ENCODE results near the gene LMX1B. TPM values are rescaled to one million over a fixed set of nuclear protein-coding genes. Genes with fewer than 3 reads are reported as not detected.

LMX1B gene
- total and polyA plus RNA-seq, 2 donors (not counting 3 experiments of a cell fraction or from before 2014, with no cell fraction given), result not detected

DNA sequence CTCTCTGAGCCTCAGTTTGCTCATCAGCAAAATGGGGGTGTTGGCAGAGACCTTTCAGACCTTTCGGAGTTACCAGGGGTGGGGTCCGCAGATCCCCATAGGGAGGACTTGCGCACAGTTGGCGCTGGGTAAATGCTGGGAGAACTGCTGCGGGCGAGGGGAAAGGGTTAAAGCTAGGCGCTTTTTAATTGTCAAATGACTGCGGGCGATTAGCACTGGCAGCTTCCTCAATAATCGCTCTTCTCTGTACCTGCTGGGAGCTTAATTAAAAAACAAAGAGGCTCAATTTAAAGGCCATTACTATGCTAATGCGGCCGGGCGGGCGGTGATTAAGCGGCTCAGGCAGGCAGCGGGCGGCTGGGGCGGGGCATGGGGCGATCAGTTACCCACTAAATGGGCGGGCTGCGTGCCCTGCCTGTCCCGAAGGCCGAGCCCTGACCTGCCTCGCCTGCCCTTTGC lies 63.0 kb downstream of the LMX1B start:
- dilution Hi-C loops (cut with MboI; ENCODE audit: extremely low pct_ligation_motif_present, low sequenced_read_pairs), result no loop called here
- Histone ChIP-seq H3K27me3 (ENCODE audit: control insufficient read depth in 2 of 2, insufficient read depth in 2 of 2, low read length in 2 of 2) (peaks cover 60 to 61% of the 10 kb centered on the region in 2 experiments), H3K9me1 (replicated peaks; ENCODE audit: control insufficient read depth, extremely low read depth, insufficient read depth, low read length) (no peaks in the 10 kb centered on the region), H3K4me1 (ENCODE audit: control insufficient read depth, extremely low read depth, insufficient read depth, low read length) (no peaks in the 10 kb centered on the region), H3K4me2 (ENCODE audit: insufficient read depth, low read length) (no peak overlapping the region), H3K27ac (ENCODE audit: insufficient read depth, low read depth, low read length) (no peak overlapping the region), H2AFZ (ENCODE audit: low read depth, low read length) (no peak overlapping the region), H3K9me3 (replicated peaks; ENCODE audit: control insufficient read depth, insufficient read depth, low read length) (no peaks in the 10 kb centered on the region), H4K20me1 (replicated peaks; ENCODE audit: control insufficient read depth, extremely low read depth, insufficient read depth, low read length) (no peaks in the 10 kb centered on the region), H3K9ac (replicated peaks; ENCODE audit: extremely low read depth, insufficient read depth, low read length) (no peak overlapping the region), H3K4me3 (replicated peaks in 1 of 3; ENCODE audit: insufficient read depth in 1 of 3, low read depth in 1 of 3, low read length in 3 of 3) (no peak overlapping the region), H3K79me2 (ENCODE audit: control insufficient read depth, insufficient read depth, low read length) (no peaks in the 10 kb centered on the region), H3K36me3 (ENCODE audit: control insufficient read depth in 2 of 2, extremely low read depth in 1 of 2, insufficient read depth in 2 of 2, low read length in 2 of 2) (no peaks in the 10 kb centered on the region)
- intact Hi-C loops (cut with micrococcal nuclease), result no loop called here
- POLR2A ChIA-PET, result no interaction called here
- BruUV-seq (replicated peaks), result no TSS peak
- no peak for DNase-seq (ENCODE audit: low read depth, low spot score)
- no peak for FAIRE-seq
- TF ChIP-seq POLR2AphosphoS5 (IDR thresholded peaks at IDR 0.05; ENCODE audit: insufficient read depth, low read depth, low read length) (no peak), EZH2 (IDR thresholded peaks at IDR 0.05; ENCODE audit: borderline replicate concordance, low read depth, low read length, severe bottlenecking) (peak; percentile 92)
- CTCF ChIA-PET, result interaction anchor here (0.8 to 6.0 kb wide), 2 partner anchors 9 to 13 kb away, joined by 3 to 68 read pairs; no protein-coding TSS in a partner anchor

DNA sequence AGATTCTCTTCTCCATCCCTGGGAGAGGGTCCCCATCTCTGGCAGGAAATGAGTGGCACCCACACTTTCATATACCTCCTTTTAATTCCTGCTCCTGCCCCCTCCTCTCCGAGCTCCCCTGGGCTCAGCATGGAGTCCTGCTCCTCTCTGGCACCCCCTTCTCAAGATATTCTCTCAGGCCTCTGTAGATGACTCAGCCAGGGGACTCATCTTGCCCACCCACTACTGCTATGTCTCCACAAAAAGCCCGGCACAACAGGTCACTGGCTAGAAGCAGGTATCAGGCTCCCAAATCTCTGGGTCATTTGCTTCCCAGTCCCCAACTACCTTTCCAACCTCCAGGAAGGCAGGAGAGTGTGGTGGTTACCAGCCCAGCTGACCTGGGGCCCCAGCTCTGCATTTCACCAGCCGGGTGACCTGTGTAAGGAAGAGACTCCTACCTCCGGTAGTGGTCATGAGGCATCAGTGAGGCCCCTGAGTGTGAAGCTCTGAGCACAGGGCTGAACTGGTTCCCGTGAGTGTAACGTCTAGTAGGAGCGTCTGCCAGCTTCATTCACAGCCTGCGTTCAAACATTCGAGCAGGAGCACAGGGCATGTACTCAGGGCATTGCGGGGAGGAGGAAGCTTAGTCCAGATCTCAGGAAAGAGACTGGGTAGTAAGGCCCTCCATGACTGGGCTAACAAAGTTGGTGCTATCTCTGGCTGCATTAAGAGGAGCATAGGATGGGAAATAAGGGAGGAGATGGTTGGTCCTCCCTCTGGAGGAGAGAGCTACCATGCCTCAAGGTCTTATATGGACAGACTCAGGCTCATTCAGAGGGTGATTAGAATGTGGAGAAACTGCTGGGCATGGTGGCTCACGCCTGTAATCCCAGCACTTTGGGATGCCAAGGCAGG lies 63.7 kb downstream of the LMX1B start:
- FAIRE-seq (no peak), DNase-seq (ENCODE audit: low read depth, low spot score) (no peak)
- no peak overlapping the region for H3K27ac ChIP-seq (ENCODE audit: insufficient read depth, low read depth, low read length)
- no peak overlapping the region for H3K4me2 ChIP-seq (ENCODE audit: insufficient read depth, low read length)
- intact Hi-C loops (cut with micrococcal nuclease), result no loop called here
- POLR2A ChIA-PET, result no interaction called here
- H3K9me3 ChIP-seq (replicated peaks; ENCODE audit: control insufficient read depth, insufficient read depth, low read length), result no peaks in the 10 kb centered on the region
- TF ChIP-seq MAX (IDR thresholded peaks at IDR 0.05; ENCODE audit: insufficient read depth, insufficient read length) (no peak), POLR2AphosphoS5 (IDR thresholded peaks at IDR 0.05; ENCODE audit: insufficient read depth, low read depth, low read length) (no peak), JUN (IDR thresholded peaks at IDR 0.05; ENCODE audit: borderline replicate concordance, insufficient read depth, insufficient read length, low read depth) (no peak), POLR2A (IDR thresholded peaks at IDR 0.05; ENCODE audit: low read depth, low read length) (no peak), MYC (IDR thresholded peaks at IDR 0.05; ENCODE audit: low read depth, low read length) (no peak), FOS (IDR thresholded peaks at IDR 0.05; ENCODE audit: borderline replicate concordance, insufficient read depth, low read length) (no peak), EZH2 (IDR thresholded peaks at IDR 0.05; ENCODE audit: borderline replicate concordance, low read depth, low read length, severe bottlenecking) (no peak), GATA2 (IDR thresholded peaks at IDR 0.05; ENCODE audit: insufficient read depth, insufficient read length, low read depth, low read length) (no peak)
- TF ChIP-seq, protein P1, sequence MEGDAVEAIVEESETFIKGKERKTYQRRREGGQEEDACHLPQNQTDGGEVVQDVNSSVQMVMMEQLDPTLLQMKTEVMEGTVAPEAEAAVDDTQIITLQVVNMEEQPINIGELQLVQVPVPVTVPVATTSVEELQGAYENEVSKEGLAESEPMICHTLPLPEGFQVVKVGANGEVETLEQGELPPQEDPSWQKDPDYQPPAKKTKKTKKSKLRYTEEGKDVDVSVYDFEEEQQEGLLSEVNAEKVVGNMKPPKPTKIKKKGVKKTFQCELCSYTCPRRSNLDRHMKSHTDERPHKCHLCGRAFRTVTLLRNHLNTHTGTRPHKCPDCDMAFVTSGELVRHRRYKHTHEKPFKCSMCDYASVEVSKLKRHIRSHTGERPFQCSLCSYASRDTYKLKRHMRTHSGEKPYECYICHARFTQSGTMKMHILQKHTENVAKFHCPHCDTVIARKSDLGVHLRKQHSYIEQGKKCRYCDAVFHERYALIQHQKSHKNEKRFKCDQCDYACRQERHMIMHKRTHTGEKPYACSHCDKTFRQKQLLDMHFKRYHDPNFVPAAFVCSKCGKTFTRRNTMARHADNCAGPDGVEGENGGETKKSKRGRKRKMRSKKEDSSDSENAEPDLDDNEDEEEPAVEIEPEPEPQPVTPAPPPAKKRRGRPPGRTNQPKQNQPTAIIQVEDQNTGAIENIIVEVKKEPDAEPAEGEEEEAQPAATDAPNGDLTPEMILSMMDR (IDR thresholded peaks at IDR 0.05; ENCODE audit: extremely low read depth in 1 of 2, insufficient read depth in 1 of 2, low read depth in 1 of 2, low read length in 2 of 2), result no peak
- peaks cover 57 to 65% of the 10 kb centered on the region in 2 experiments for H3K27me3 ChIP-seq (ENCODE audit: control insufficient read depth in 2 of 2, insufficient read depth in 2 of 2, low read length in 2 of 2)
- dilution Hi-C loops (cut with MboI; ENCODE audit: extremely low pct_ligation_motif_present, low sequenced_read_pairs), result no loop called here
- CTCF ChIA-PET, result interaction anchor here (0.6 to 6.0 kb wide), 9 partner anchors 9 to 928 kb away, joined by 3 to 68 read pairs (median 5); no protein-coding TSS in a partner anchor
- no TSS peak for BruUV-seq (replicated peaks)
- no peaks in the 10 kb centered on the region for H3K9me1 ChIP-seq (replicated peaks; ENCODE audit: control insufficient read depth, extremely low read depth, insufficient read depth, low read length)
- no peaks in the 10 kb centered on the region for H4K20me1 ChIP-seq (replicated peaks; ENCODE audit: control insufficient read depth, extremely low read depth, insufficient read depth, low read length)
- H2AFZ ChIP-seq (ENCODE audit: low read depth, low read length), result no peak overlapping the region
- H3K4me3 ChIP-seq (replicated peaks in 1 of 3; ENCODE audit: insufficient read depth in 1 of 3, low read depth in 1 of 3, low read length in 3 of 3), result no peak overlapping the region
- H3K79me2 ChIP-seq (ENCODE audit: control insufficient read depth, insufficient read depth, low read length), result no peaks in the 10 kb centered on the region
- H3K36me3 ChIP-seq (ENCODE audit: control insufficient read depth in 2 of 2, extremely low read depth in 1 of 2, insufficient read depth in 2 of 2, low read length in 2 of 2), result no peaks in the 10 kb centered on the region
- H3K4me1 ChIP-seq (ENCODE audit: control insufficient read depth, extremely low read depth, insufficient read depth, low read length), result no peaks in the 10 kb centered on the region
- no peak overlapping the region for H3K9ac ChIP-seq (replicated peaks; ENCODE audit: extremely low read depth, insufficient read depth, low read length)

Data from endothelial cell of umbilical vein (primary cell).